A204.1 (cell line): ENCODE measurements around the gene TEX29.

ENCODE experiments used
- FAIRE-seq: peaks from 2 replicates; lab custom pipeline; 2012; peaks lifted over from hg19 to GRCh38; lab: Jason Lieb, UNC

Gene TEX29

GRCh38 chr13:111319998-111320911 is at the start of gene TEX29:
Gene TEX29 (plus strand): TSS chr13:111320642. CDS start chr13:111320891, 249 bp downstream.
- FAIRE-seq = no peak

- FAIRE-seq = no peak
These were observed 49.4 kb upstream of the TEX29 start for GRCh38 chr13:111270765-111271698.

GRCh38 chr13:111272117-111272516 is 48.3 kb upstream of the TEX29 start:
- FAIRE-seq = no peak

- no peak for FAIRE-seq
These were observed 45.1 kb upstream of the TEX29 start for GRCh38 chr13:111275382-111275781.

- FAIRE-seq = no peak
These were observed 44.3 kb upstream of the TEX29 start for GRCh38 chr13:111275995-111276618.

- FAIRE-seq = no peak
These were observed 42.2 kb upstream of the TEX29 start for GRCh38 chr13:111278258-111278657.

GRCh38 chr13:111278743-111279652 is 41.4 kb upstream of the TEX29 start:
- FAIRE-seq = no peak

GRCh38 chr13:111280226-111280625 is 40.2 kb upstream of the TEX29 start:
- FAIRE-seq = no peak

GRCh38 chr13:111280681-111281585 is 39.5 kb upstream of the TEX29 start:
- no peak for FAIRE-seq

GRCh38 chr13:111281751-111282311 is 38.6 kb upstream of the TEX29 start:
- FAIRE-seq = no peak

- no peak for FAIRE-seq
These were observed 38.0 kb upstream of the TEX29 start for GRCh38 chr13:111282425-111282824.

- FAIRE-seq = no peak
These were observed 37.4 kb upstream of the TEX29 start for GRCh38 chr13:111282997-111283396.

- no peak for FAIRE-seq
These were observed 37.0 kb upstream of the TEX29 start for GRCh38 chr13:111283457-111283856.

- FAIRE-seq = no peak
These were observed 36.5 kb upstream of the TEX29 start for GRCh38 chr13:111283991-111284390.

- FAIRE-seq = no peak
These were observed 35.9 kb upstream of the TEX29 start for GRCh38 chr13:111284565-111284964.

GRCh38 chr13:111286162-111286561 is 34.3 kb upstream of the TEX29 start:
- no peak for FAIRE-seq

- FAIRE-seq = no peak
These were observed 33.7 kb upstream of the TEX29 start for GRCh38 chr13:111286749-111287148.

- FAIRE-seq = no peak
These were observed 33.2 kb upstream of the TEX29 start for GRCh38 chr13:111287201-111287600.

GRCh38 chr13:111288276-111288675 is 32.2 kb upstream of the TEX29 start:
- no peak for FAIRE-seq

- no peak for FAIRE-seq
These were observed 31.2 kb upstream of the TEX29 start for GRCh38 chr13:111289251-111289650.
